ENCODE results near the gene COX7A2L. TPM values are rescaled to one million over a fixed set of nuclear protein-coding genes. Genes with fewer than 3 reads are reported as not detected.
"Not testable (repeated sequence)": the region's sequence is repeated elsewhere in the genome, so short reads cannot be mapped to it uniquely, and the experiment has no call there.

COX7A2L gene
- total RNA-seq, 1 donor from 2014 or later = 445 TPM

GRCh38 chr2:42353792-42354429 is 7.1 kb downstream of the COX7A2L start:
- no peaks in the 10 kb centered on the region for H3K27me3 ChIP-seq (ENCODE audit: control insufficient read depth, insufficient read depth, low read length)
- peaks cover 9% of the 10 kb centered on the region for H3K36me3 ChIP-seq (ENCODE audit: control insufficient read depth, insufficient read depth, low read length)
- TF ChIP-seq, protein P1, sequence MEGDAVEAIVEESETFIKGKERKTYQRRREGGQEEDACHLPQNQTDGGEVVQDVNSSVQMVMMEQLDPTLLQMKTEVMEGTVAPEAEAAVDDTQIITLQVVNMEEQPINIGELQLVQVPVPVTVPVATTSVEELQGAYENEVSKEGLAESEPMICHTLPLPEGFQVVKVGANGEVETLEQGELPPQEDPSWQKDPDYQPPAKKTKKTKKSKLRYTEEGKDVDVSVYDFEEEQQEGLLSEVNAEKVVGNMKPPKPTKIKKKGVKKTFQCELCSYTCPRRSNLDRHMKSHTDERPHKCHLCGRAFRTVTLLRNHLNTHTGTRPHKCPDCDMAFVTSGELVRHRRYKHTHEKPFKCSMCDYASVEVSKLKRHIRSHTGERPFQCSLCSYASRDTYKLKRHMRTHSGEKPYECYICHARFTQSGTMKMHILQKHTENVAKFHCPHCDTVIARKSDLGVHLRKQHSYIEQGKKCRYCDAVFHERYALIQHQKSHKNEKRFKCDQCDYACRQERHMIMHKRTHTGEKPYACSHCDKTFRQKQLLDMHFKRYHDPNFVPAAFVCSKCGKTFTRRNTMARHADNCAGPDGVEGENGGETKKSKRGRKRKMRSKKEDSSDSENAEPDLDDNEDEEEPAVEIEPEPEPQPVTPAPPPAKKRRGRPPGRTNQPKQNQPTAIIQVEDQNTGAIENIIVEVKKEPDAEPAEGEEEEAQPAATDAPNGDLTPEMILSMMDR (IDR thresholded peaks at IDR 0.05; ENCODE audit: insufficient read depth, low read length, severe bottlenecking) = no peak
- no peak overlapping the region for H3K4me3 ChIP-seq (ENCODE audit: low read depth, low read length)
- no peak for DNase-seq (ENCODE audit: low read depth)
- FAIRE-seq = no peak

DNA sequence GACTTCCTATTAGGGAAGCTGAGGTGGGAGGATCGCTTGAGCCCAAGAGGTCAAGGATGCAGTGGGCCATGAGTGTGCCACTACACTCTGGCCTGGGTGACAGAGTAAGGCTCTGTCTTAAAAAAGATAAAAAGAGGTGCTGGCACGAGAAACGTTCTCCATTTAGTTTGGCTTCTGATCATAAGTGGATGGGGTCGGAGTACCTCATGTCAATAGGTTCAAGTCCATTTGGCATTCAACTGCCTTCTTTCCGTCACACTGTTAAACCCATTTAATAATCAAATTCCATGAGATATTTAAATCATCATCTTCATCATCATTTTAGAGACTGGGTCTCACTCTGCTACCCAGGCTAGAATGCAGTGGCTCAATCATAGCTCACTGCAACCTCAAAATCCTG is 9.2 kb downstream of the COX7A2L start:
- TF ChIP-seq, protein P1 (IDR thresholded peaks at IDR 0.05; ENCODE audit: insufficient read depth, low read length, severe bottlenecking) = no peak
- Histone ChIP-seq H3K36me3 (ENCODE audit: control insufficient read depth, insufficient read depth, low read length) (peaks cover 9% of the 10 kb centered on the region), H3K4me3 (ENCODE audit: low read depth, low read length) (no peak overlapping the region), H3K27me3 (ENCODE audit: control insufficient read depth, insufficient read depth, low read length) (no peaks in the 10 kb centered on the region)
- FAIRE-seq = no peak
- DNase-seq (ENCODE audit: low read depth) = no peak

GRCh38 chr2:42350434-42351063 is 10.5 kb downstream of the COX7A2L start:
- no peaks in the 10 kb centered on the region for H3K27me3 ChIP-seq (ENCODE audit: control insufficient read depth, insufficient read depth, low read length)
- DNase-seq (ENCODE audit: low read depth) (no peak), FAIRE-seq (no peak)
- peaks cover 12% of the 10 kb centered on the region for H3K36me3 ChIP-seq (ENCODE audit: control insufficient read depth, insufficient read depth, low read length)
- TF ChIP-seq, protein P1 (IDR thresholded peaks at IDR 0.05; ENCODE audit: insufficient read depth, low read length, severe bottlenecking) = no peak
- no peak overlapping the region for H3K4me3 ChIP-seq (ENCODE audit: low read depth, low read length)

- TF ChIP-seq, protein P1 (IDR thresholded peaks at IDR 0.05; ENCODE audit: insufficient read depth, low read length, severe bottlenecking) = no peak
- no peak for DNase-seq (ENCODE audit: low read depth)
- H3K36me3 ChIP-seq (ENCODE audit: control insufficient read depth, insufficient read depth, low read length) = peaks cover 11% of the 10 kb centered on the region
- no peaks in the 10 kb centered on the region for H3K27me3 ChIP-seq (ENCODE audit: control insufficient read depth, insufficient read depth, low read length)
- no peak for FAIRE-seq
- no peak overlapping the region for H3K4me3 ChIP-seq (ENCODE audit: low read depth, low read length)
These were observed 12.8 kb downstream of the COX7A2L start for GRCh38 chr2:42348113-42348805.

- H3K27me3 ChIP-seq (ENCODE audit: control insufficient read depth, insufficient read depth, low read length); FAIRE-seq; H3K36me3 ChIP-seq (ENCODE audit: control insufficient read depth, insufficient read depth, low read length); H3K4me3 ChIP-seq (ENCODE audit: low read depth, low read length); DNase-seq (ENCODE audit: low read depth): not testable (repeated sequence)
These were observed 13.5 kb downstream of the COX7A2L start for GRCh38 chr2:42347518-42347917.

GRCh38 chr2:42346856-42347255 is 14.2 kb downstream of the COX7A2L start:
- H3K36me3 ChIP-seq (ENCODE audit: control insufficient read depth, insufficient read depth, low read length); H3K27me3 ChIP-seq (ENCODE audit: control insufficient read depth, insufficient read depth, low read length); FAIRE-seq; DNase-seq (ENCODE audit: low read depth); H3K4me3 ChIP-seq (ENCODE audit: low read depth, low read length): not testable (repeated sequence)

Data from bronchial epithelial cell (primary cell).